Keratinocyte (primary cell): ENCODE results near the gene ANGEL2. TPM values are rescaled to one million over a fixed set of nuclear protein-coding genes. Genes with fewer than 3 reads are reported as not detected.

Experiments
- DNase-seq: peaks from one replicate; pipeline ENCODE4 v3.0.0-alpha.2; 2011; ENCODE audit warnings: low read depth, missing footprints, low spot score
- FAIRE-seq: peaks from 2 replicates; lab custom pipeline; 2011; peaks lifted over from hg19 to GRCh38; lab: Jason Lieb, UNC
- H2AFZ ChIP-seq: 2 replicates; pipeline ENCODE4 v1.6.0; 2012; ENCODE audit warnings: low read length, control low read depth, inconsistent platforms; ENCODE audit not compliant: control insufficient read depth
- H3K27ac ChIP-seq: 2 replicates; pipeline ENCODE4 v1.5.1; 2011; ENCODE audit warnings: low read length; ENCODE audit not compliant: control insufficient read depth, insufficient read depth
- H3K27me3 ChIP-seq: 3 replicates; pipeline ENCODE4 v1.6.0; 2011; ENCODE audit warnings: low read length; ENCODE audit not compliant: control insufficient read depth, insufficient read depth; ENCODE audit errors: extremely low read depth
- H3K36me3 ChIP-seq, 2 experiments: 2 replicates in 1 of 2; 3 replicates in 1 of 2; pipeline ENCODE4 v1.5.1; 2011; ENCODE audit warnings: low read length in 2 of 2, mild to moderate bottlenecking in 1 of 2; ENCODE audit not compliant: control insufficient read depth in 2 of 2, insufficient read depth in 2 of 2; ENCODE audit errors: extremely low read depth in 1 of 2
- H3K4me1 ChIP-seq: 3 replicates; pipeline ENCODE4 v1.5.1; 2011; ENCODE audit warnings: low read length; ENCODE audit not compliant: control insufficient read depth, insufficient read depth; ENCODE audit errors: extremely low read depth
- H3K4me2 ChIP-seq: 3 replicates; pipeline ENCODE4 v1.6.0; 2011; ENCODE audit warnings: low read depth, low read length; ENCODE audit not compliant: control insufficient read depth, insufficient read depth; ENCODE audit errors: extremely low read depth
- H3K4me3 ChIP-seq, 3 experiments: fragments of 200-600 bp in 1 of 3; sonication (generic) in 1 of 3; 2 replicates in 2 of 3; 3 replicates in 1 of 3; pipeline ENCODE4 v1.5.1; 2011 to 2016; ENCODE audit warnings: low read length in 3 of 3, mild to moderate bottlenecking in 3 of 3, control low read depth in 2 of 3, inconsistent platforms in 1 of 3, low read depth in 1 of 3, mixed read lengths in 1 of 3, mixed run types in 1 of 3, moderate library complexity in 1 of 3; ENCODE audit not compliant: control insufficient read depth in 2 of 3, insufficient read depth in 2 of 3; ENCODE audit errors: extremely low read depth in 1 of 3
- H3K79me2 ChIP-seq: 2 replicates; pipeline ENCODE4 v1.6.0; 2012; ENCODE audit warnings: low read length; ENCODE audit not compliant: control insufficient read depth, insufficient read depth
- H3K9ac ChIP-seq: 3 replicates; pipeline ENCODE4 v1.6.0; 2011; ENCODE audit warnings: low read length; ENCODE audit not compliant: control insufficient read depth, insufficient read depth; ENCODE audit errors: extremely low read depth
- H3K9me1 ChIP-seq: 3 replicates; pipeline ENCODE4 v1.6.0; 2011; ENCODE audit warnings: low read length; ENCODE audit not compliant: control insufficient read depth, insufficient read depth; ENCODE audit errors: extremely low read depth
- H3K9me3 ChIP-seq: 2 replicates; pipeline ENCODE4 v1.5.1; 2012; ENCODE audit warnings: low read depth, low read length; ENCODE audit not compliant: control insufficient read depth
- H4K20me1 ChIP-seq: 3 replicates; pipeline ENCODE4 v1.6.0; 2011; ENCODE audit warnings: low read length; ENCODE audit not compliant: control insufficient read depth, insufficient read depth; ENCODE audit errors: extremely low read depth
- EZH2 ChIP-seq: IDR thresholded peaks from one replicate; pipeline ENCODE4 v1.6.1; 2012; ENCODE audit warnings: inconsistent platforms, mild to moderate bottlenecking, low read length, moderate library complexity
- dilution Hi-C: fragments of 300-500 bp; cut with MboI; formaldehyde crosslinking; loops from one replicate; pipeline ENCODE4 v1.7.0; 2020; ENCODE audit warnings: low sequenced_read_pairs; ENCODE audit not compliant: extremely low pct_ligation_motif_present
- polyA plus RNA-seq, 5 experiments: library from polyadenylated mRNA; depleted of rRNA in 3 of 5; stranded (reverse) in 3 of 5; stranded (forward) in 1 of 5; unstranded in 1 of 5; fragments of >200 nt; gene quantifications; 1 replicate in 1 of 5; 2 replicates in 3 of 5; 3 replicates in 1 of 5; pipeline versions ENCODE4 v1.2.1 to v1.2.3, GENCODE V29; 2011 to 2012; ENCODE audit warnings: missing spikeins in 2 of 5, low read depth in 1 of 5, low replicate concordance in 1 of 5
- TF ChIP-seq, protein P1 (sequence below), 3 experiments: IDR thresholded peaks in 1 of 3; conservative IDR thresholded peaks in 1 of 3; optimal IDR thresholded peaks in 1 of 3; 2 replicates in 2 of 3; 3 replicates in 1 of 3; pipeline versions ENCODE3 to v1.5.1; 2011; ENCODE audit warnings: low read length in 3 of 3, mild to moderate bottlenecking in 3 of 3, moderate library complexity in 2 of 3, control low read depth in 1 of 3, inconsistent platforms in 1 of 3; ENCODE audit not compliant: insufficient read depth in 2 of 3; ENCODE audit errors: extremely low read depth in 1 of 3

The ANGEL2 gene
- polyA plus RNA-seq, 1 donor (not counting 4 experiments of a cell fraction or from before 2014, with no cell fraction given), result 25.6 TPM

DNA sequence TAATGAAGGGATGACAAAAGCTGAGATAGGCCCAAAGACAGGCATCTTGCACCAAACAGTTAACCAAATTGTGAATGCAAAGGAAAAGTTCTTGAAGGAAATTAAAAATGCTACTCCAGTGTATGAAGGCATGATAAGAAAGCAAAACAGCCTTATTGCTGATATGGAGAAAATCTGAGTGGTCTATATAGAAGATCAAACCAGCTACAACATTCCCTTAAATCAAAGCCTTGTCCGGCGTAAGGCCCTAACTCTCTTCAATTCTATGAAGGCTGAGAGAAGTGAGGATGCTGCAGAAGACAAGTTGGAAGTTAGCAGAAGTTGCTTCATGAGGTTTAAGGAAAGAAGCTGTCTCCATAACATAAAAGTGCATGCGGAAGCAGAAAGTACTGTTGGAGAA lies 4.3 kb upstream of the ANGEL2 start:
- Histone ChIP-seq H3K4me1 (no peaks in the 10 kb centered on the region), H3K4me3 (no peak overlapping the region), H3K9ac (no peak overlapping the region), H3K36me3 (no peaks in the 10 kb centered on the region), H3K79me2 (peaks cover 2% of the 10 kb centered on the region), H3K27me3 (no peaks in the 10 kb centered on the region), H3K9me1 (no peaks in the 10 kb centered on the region), H4K20me1 (no peaks in the 10 kb centered on the region), H2AFZ (no peak overlapping the region), H3K9me3 (no peaks in the 10 kb centered on the region), H3K27ac (no peak overlapping the region), H3K4me2 (no peak overlapping the region)
- dilution Hi-C loops, result no loop called here
- TF ChIP-seq EZH2, result no peak
- TF ChIP-seq, protein P1, sequence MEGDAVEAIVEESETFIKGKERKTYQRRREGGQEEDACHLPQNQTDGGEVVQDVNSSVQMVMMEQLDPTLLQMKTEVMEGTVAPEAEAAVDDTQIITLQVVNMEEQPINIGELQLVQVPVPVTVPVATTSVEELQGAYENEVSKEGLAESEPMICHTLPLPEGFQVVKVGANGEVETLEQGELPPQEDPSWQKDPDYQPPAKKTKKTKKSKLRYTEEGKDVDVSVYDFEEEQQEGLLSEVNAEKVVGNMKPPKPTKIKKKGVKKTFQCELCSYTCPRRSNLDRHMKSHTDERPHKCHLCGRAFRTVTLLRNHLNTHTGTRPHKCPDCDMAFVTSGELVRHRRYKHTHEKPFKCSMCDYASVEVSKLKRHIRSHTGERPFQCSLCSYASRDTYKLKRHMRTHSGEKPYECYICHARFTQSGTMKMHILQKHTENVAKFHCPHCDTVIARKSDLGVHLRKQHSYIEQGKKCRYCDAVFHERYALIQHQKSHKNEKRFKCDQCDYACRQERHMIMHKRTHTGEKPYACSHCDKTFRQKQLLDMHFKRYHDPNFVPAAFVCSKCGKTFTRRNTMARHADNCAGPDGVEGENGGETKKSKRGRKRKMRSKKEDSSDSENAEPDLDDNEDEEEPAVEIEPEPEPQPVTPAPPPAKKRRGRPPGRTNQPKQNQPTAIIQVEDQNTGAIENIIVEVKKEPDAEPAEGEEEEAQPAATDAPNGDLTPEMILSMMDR (optimal IDR thresholded peaks at IDR 0.05 in 1 of 3, IDR thresholded peaks at IDR 0.05 in 1 of 3, conservative IDR thresholded peaks at IDR 0.05 in 1 of 3; ENCODE audit: extremely low read depth in 1 of 3, insufficient read depth in 2 of 3, low read length in 3 of 3), result no peak
- no peak for DNase-seq
- no peak for FAIRE-seq

DNA sequence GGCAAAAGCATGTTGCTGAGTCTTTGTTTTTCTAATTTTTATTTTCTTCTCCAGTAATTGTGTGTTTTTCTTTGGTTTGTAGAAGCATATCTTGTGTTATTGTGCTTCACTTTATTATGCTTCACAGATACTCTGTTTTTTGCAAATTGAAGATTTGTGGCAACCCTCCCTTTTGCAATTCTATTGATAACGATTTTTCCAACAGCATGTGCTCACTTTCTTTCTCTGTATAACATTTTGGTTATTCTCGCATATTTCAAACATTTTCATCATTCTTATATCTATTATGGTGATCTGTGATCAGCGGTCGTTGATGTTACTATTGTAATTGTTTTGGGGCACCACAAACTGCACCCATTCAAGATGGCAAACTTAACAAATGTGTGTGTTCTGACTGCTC lies 3.8 kb upstream of the ANGEL2 start:
- Histone ChIP-seq H3K4me1 (no peaks in the 10 kb centered on the region), H3K9me1 (no peaks in the 10 kb centered on the region), H3K79me2 (peaks cover 8% of the 10 kb centered on the region), H3K4me2 (no peak overlapping the region), H3K36me3 (no peaks in the 10 kb centered on the region), H3K9me3 (no peaks in the 10 kb centered on the region), H3K27me3 (no peaks in the 10 kb centered on the region), H3K27ac (no peak overlapping the region), H3K4me3 (no peak overlapping the region), H4K20me1 (no peaks in the 10 kb centered on the region), H2AFZ (no peak overlapping the region), H3K9ac (no peak overlapping the region)
- TF ChIP-seq, protein P1 (optimal IDR thresholded peaks at IDR 0.05 in 1 of 3, IDR thresholded peaks at IDR 0.05 in 1 of 3, conservative IDR thresholded peaks at IDR 0.05 in 1 of 3; ENCODE audit: extremely low read depth in 1 of 3, insufficient read depth in 2 of 3, low read length in 3 of 3), result no peak
- TF ChIP-seq EZH2, result no peak
- DNase-seq (no peak), FAIRE-seq (no peak)
- dilution Hi-C loops, result no loop called here
